ENCODE results near the gene FHL2.

DNA sequence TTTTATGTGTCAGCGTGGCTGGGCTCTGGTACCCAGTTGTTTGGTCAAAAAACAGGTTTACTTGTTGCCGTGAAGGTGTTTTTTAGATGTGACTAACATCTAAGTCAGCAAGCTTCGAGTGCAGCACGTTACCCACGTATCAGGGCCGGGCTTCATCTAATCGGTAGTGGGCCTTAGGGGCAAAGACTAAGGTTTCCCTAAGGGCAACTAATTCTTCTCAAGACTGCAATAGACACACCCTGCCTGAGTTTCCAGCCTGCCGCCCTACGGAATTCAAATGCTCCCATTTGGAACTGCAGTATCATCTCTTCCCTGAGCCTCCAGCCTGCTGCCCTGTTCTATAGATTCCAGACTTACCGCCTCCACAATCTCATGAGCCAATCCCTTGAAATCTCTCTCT is 27.7 kb downstream of the FHL2 start:
- TF ChIP-seq, protein P1, sequence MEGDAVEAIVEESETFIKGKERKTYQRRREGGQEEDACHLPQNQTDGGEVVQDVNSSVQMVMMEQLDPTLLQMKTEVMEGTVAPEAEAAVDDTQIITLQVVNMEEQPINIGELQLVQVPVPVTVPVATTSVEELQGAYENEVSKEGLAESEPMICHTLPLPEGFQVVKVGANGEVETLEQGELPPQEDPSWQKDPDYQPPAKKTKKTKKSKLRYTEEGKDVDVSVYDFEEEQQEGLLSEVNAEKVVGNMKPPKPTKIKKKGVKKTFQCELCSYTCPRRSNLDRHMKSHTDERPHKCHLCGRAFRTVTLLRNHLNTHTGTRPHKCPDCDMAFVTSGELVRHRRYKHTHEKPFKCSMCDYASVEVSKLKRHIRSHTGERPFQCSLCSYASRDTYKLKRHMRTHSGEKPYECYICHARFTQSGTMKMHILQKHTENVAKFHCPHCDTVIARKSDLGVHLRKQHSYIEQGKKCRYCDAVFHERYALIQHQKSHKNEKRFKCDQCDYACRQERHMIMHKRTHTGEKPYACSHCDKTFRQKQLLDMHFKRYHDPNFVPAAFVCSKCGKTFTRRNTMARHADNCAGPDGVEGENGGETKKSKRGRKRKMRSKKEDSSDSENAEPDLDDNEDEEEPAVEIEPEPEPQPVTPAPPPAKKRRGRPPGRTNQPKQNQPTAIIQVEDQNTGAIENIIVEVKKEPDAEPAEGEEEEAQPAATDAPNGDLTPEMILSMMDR (IDR thresholded peaks at IDR 0.05; ENCODE audit: low read depth, low read length) = no peak
- TF ChIP-seq, protein P2, sequence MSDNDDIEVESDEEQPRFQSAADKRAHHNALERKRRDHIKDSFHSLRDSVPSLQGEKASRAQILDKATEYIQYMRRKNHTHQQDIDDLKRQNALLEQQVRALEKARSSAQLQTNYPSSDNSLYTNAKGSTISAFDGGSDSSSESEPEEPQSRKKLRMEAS (IDR thresholded peaks at IDR 0.05; ENCODE audit: low read depth, low read length) = no peak
- TF ChIP-seq POLR2A (IDR thresholded peaks at IDR 0.05; ENCODE audit: extremely low read depth, insufficient read length) (no peak), MYC (IDR thresholded peaks at IDR 0.05; ENCODE audit: low read depth, low read length) (no peak)

All from NB4 (cell line).